T-helper 2 cell treated with Interferon-gamma antibody and Interleukin-4, amounts not matched to agents 5 μg/mL and 100 μg/mL, for 36 hours (primary cell): ENCODE results near the gene THPO.

ENCODE experiments used
- DNase-seq: peaks from one replicate; pipeline ENCODE4 v3.0.0; 2021; ENCODE audit warnings: low spot score
- H3K27ac Mint-ChIP-seq: one replicate; pipeline ENCODE4 v1.8.0; 2021; ENCODE audit warnings: mild to moderate bottlenecking, mixed read lengths
- H3K27me3 Mint-ChIP-seq: one replicate; pipeline ENCODE4 v1.8.0; 2021; ENCODE audit warnings: low read depth, mixed read lengths
- H3K36me3 Mint-ChIP-seq: one replicate; pipeline ENCODE4 v1.8.0; 2021; ENCODE audit warnings: low read depth, mixed read lengths
- H3K4me1 Mint-ChIP-seq: one replicate; pipeline ENCODE4 v1.8.0; 2021; ENCODE audit warnings: low read depth, mixed read lengths
- H3K4me3 Mint-ChIP-seq: one replicate; pipeline ENCODE4 v1.8.0; 2022; ENCODE audit warnings: mild to moderate bottlenecking, moderate library complexity, mixed read lengths
- H3K9me3 Mint-ChIP-seq: one replicate; pipeline ENCODE4 v1.8.0; 2021; ENCODE audit warnings: mixed read lengths

THPO gene

GRCh38 chr3:184354121-184354728 lies 23.8 kb downstream of the THPO start:
- DNase-seq = peak; percentile 30
- Mint-ChIP-seq H3K4me1 (peaks cover 1% of the 10 kb centered on the region), H3K9me3 (no peaks in the 10 kb centered on the region), H3K27me3 (no peaks in the 10 kb centered on the region), H3K36me3 (no peaks in the 10 kb centered on the region), H3K27ac (no peak overlapping the region), H3K4me3 (no peak overlapping the region)

GRCh38 chr3:184353546-184353941 lies 24.5 kb downstream of the THPO start:
- Mint-ChIP-seq H3K27ac (no peak overlapping the region), H3K27me3 (no peaks in the 10 kb centered on the region), H3K4me3 (no peak overlapping the region), H3K9me3 (no peaks in the 10 kb centered on the region), H3K36me3 (no peaks in the 10 kb centered on the region), H3K4me1 (peaks cover 1% of the 10 kb centered on the region)
- DNase-seq = no peak

- H3K36me3 Mint-ChIP-seq = no peaks in the 10 kb centered on the region
- no peak for DNase-seq
- no peaks in the 10 kb centered on the region for H3K27me3 Mint-ChIP-seq
- H3K4me3 Mint-ChIP-seq = no peak overlapping the region
- H3K9me3 Mint-ChIP-seq = no peaks in the 10 kb centered on the region
- peaks cover 1% of the 10 kb centered on the region for H3K4me1 Mint-ChIP-seq
- no peak overlapping the region for H3K27ac Mint-ChIP-seq
Observed at GRCh38 chr3:184352897-184353545, 25.0 kb downstream of the THPO start.

- Mint-ChIP-seq H3K9me3 (no peaks in the 10 kb centered on the region), H3K36me3 (no peaks in the 10 kb centered on the region), H3K4me3 (no peak overlapping the region), H3K27ac (no peak overlapping the region), H3K4me1 (peaks cover 5% of the 10 kb centered on the region), H3K27me3 (no peaks in the 10 kb centered on the region)
- no peak for DNase-seq
Observed at GRCh38 chr3:184352149-184352785, 25.7 kb downstream of the THPO start.

- no peaks in the 10 kb centered on the region for H3K36me3 Mint-ChIP-seq
- no peak overlapping the region for H3K27ac Mint-ChIP-seq
- no peak for DNase-seq
- H3K4me3 Mint-ChIP-seq = no peak overlapping the region
- no peaks in the 10 kb centered on the region for H3K27me3 Mint-ChIP-seq
- H3K4me1 Mint-ChIP-seq = peaks cover 5% of the 10 kb centered on the region
- H3K9me3 Mint-ChIP-seq = no peaks in the 10 kb centered on the region
Observed at GRCh38 chr3:184351511-184352148, 26.4 kb downstream of the THPO start.

DNA sequence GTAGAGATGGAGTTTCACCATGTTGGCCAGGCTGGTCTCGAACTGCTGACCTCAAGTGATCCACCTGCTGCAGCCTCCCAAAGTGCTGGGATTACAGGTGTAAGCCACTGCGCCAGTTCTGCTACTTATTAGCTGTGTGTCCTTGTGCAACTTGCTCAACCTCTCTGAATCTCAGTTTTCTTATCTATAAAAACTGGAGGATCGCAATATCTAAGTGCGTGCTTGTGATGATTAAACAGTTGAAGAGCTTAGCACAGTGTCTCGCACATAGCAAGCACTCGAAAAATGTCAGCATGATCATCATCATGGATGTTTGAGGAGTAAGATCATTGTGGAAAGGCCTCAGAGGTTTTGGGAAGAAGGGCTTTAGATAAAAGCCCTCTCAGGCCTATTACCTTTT lies 27.4 kb downstream of the THPO start:
- no peaks in the 10 kb centered on the region for H3K9me3 Mint-ChIP-seq
- H3K4me1 Mint-ChIP-seq = peaks cover 5% of the 10 kb centered on the region
- no peaks in the 10 kb centered on the region for H3K27me3 Mint-ChIP-seq
- no peak overlapping the region for H3K27ac Mint-ChIP-seq
- no peaks in the 10 kb centered on the region for H3K36me3 Mint-ChIP-seq
- no peak for DNase-seq
- H3K4me3 Mint-ChIP-seq = no peak overlapping the region

DNA sequence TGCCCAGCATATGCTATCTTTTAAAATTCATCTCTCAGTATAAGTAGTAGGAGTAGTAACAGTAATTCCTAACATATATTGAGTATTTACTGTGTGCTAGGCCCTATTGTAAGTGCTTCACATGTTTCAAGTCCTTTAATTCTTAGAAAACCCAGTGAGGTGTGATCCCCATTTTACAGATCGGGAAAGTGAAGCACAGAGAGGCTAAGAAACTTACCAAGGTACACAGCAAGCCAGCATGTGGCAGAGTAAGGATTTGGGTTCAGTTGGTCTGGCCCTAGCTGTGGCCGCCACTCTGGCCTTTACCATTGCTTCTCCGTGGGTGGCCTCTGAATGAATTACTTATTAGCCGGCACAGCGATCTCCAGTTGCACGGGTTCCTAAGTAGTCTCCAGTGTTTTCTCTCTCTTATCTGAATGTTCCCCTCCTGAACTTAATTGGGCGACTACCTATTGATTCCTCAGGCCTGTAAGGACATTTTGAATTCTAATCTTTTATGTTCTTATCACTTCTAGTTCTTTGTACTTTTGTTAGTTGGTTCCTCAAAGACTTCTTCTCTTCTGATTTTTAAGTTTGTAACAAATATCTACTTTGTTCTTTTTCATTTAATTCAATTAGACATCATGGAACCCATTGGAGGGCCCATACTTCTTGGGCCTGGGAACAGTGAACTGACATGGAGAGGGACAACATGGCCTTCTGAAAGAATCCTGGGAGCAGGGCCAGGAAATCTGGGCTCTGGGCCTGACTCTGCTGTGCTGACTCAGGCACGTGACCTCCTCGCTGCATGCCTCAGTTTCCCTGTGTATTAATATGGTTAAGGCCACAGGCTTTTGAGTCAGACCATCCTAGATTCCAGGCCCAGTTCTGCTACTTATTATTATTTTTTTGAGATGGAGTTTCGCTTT lies 28.2 kb downstream of the THPO start:
- H3K4me3 Mint-ChIP-seq = no peak overlapping the region
- H3K27ac Mint-ChIP-seq = no peak overlapping the region
- DNase-seq = no peak

DNA sequence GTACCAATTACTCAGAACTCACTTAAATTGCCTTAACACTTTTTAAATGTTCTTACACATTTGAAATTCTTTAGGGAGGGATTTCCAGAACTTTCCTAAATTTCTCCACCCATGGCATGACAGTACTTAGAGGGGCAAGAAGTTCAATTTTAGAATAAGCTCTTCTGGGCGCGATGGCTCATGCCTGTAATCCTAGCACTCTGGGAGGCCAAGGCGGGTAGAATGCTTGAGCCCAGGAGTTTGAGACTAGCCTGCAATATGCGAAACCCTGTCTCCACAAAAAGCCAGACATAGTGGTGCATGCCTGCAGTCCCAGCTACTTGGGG lies 30.0 kb downstream of the THPO start:
- Mint-ChIP-seq H3K36me3 (no peaks in the 10 kb centered on the region), H3K4me1 (peaks cover 4% of the 10 kb centered on the region), H3K27ac (no peak overlapping the region), H3K9me3 (no peaks in the 10 kb centered on the region), H3K27me3 (no peaks in the 10 kb centered on the region), H3K4me3 (no peak overlapping the region)
- DNase-seq = no peak

More for the DNA sequence above, 28.2 kb downstream of the THPO start:
- H3K36me3 Mint-ChIP-seq = no peaks in the 10 kb centered on the region
- peaks cover 5% of the 10 kb centered on the region for H3K4me1 Mint-ChIP-seq
- no peaks in the 10 kb centered on the region for H3K27me3 Mint-ChIP-seq
- no peaks in the 10 kb centered on the region for H3K9me3 Mint-ChIP-seq

DNA sequence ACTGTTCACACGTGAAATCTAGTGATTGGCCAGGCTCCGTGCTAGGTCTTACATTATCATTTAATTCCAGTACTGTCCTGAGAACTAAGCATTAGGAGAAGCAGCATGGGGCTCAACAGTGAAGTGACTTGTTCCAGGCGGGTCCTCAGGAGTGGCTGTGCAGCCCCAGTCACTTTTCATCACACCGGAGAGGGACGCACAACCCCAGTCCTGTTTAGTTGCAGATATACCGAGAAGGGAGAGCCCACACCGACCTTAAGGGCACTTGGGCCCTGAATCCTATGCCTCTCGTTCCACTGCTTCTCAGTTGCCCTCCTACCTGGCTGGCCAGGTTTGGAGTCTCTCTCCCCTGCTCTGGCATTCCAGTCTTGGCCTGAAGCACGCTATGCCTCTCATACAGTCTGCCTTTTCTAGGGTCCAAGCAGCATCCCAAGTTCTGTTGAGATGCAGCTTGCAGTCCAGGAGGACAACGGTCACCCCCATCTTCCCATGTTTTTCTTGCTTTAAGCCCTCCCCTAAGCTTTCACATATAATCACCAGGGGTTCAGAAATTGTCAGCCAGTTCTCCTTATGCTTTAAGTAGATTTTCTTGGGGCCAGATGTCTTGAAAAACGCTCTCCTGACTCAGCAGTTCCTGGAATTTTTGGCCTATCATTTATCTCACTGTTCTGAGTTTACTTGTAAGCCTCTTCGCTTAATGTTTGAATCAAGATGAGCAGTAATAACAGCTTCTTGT lies 30.5 kb downstream of the THPO start:
- Mint-ChIP-seq H3K27ac (no peak overlapping the region), H3K9me3 (no peaks in the 10 kb centered on the region)
- DNase-seq = no peak

DNA sequence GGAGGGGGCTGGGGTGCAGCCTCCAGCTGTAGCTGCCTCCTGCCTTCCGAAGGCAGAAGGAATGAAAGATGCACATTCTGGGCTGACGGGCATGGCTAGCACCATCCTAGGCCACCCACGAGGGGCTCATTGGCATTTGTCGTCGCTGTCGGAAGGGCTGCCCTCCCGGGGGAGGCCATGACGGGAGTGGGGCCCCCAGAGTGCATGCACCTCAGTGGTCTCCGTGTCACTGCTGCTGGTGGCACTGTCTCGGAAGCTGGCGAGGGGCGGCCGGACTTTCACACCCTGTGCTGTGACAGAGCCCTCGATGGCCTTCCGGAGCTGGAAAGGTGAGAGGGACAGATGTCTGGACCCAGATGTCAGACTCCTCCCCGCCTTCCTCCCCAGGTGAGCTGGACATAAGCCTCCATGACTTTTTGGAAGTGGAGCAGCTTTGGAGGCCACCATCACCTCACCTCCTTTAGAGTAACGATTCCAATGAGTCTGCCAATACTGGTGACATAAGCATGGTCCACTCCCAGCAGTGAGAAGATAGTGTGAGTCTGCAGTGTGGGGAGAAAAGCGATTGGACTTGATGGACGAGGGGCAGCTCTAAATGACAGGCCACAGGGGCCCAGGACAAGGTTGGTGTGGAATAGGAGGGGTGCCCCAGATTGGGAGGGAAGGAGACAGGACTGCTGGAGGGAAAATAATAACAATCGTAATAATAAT lies 31.4 kb downstream of the THPO start:
- H3K36me3 Mint-ChIP-seq = no peaks in the 10 kb centered on the region
- H3K27ac Mint-ChIP-seq = no peak overlapping the region

More for the DNA sequence above, 30.5 kb downstream of the THPO start:
- no peaks in the 10 kb centered on the region for H3K27me3 Mint-ChIP-seq
- no peak overlapping the region for H3K4me3 Mint-ChIP-seq
- H3K4me1 Mint-ChIP-seq = peaks cover 4% of the 10 kb centered on the region
- no peaks in the 10 kb centered on the region for H3K36me3 Mint-ChIP-seq

GRCh38 chr3:184345317-184346144 lies 32.5 kb downstream of the THPO start:
- Mint-ChIP-seq H3K4me1 (peaks cover 4% of the 10 kb centered on the region), H3K36me3 (no peaks in the 10 kb centered on the region), H3K9me3 (no peaks in the 10 kb centered on the region), H3K27ac (no peak overlapping the region), H3K4me3 (no peak overlapping the region), H3K27me3 (no peaks in the 10 kb centered on the region)
- DNase-seq = no peak

More for the DNA sequence above, 31.4 kb downstream of the THPO start:
- H3K27me3 Mint-ChIP-seq = no peaks in the 10 kb centered on the region
- H3K4me1 Mint-ChIP-seq = peaks cover 4% of the 10 kb centered on the region
- H3K4me3 Mint-ChIP-seq = no peak overlapping the region
- no peak for DNase-seq
- H3K9me3 Mint-ChIP-seq = no peaks in the 10 kb centered on the region
